ENCODE results near the gene DSPP. TPM values are rescaled to one million over a fixed set of nuclear protein-coding genes. Genes with fewer than 3 reads are reported as not detected.

The DSPP gene
- total RNA-seq, 2 experiments from 2014 or later, result not detected

DNA sequence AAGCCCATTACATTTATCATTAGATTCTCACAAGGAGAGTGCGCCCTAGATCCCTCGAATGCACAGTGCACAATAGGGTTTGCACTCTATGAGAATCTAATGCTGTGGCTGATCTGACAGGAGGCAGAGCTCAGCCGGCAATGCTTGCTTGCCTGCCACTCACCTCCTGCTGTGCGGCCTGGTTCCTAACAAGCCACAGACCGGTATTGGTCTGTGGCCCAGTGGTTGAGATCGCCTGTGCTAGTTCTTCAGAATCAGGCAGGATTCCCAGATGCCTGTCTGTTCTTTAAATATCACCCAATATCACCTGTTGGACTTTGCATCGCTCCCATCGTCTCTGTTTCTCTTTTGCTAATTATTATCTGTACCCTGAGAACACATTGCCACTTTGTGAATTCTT, 14.0 kb downstream of the DSPP start:
- CTCF ChIA-PET, result no interaction called here
- POLR2A ChIA-PET, result no interaction called here

GRCh38 chr4:87624698-87625097, 16.4 kb downstream of the DSPP start:
- ChIA-PET POLR2A (no interaction called here), CTCF (interaction anchor here (0.7 to 0.8 kb wide), 2 partner anchors 56 to 298 kb away, joined by 3 read pairs; no protein-coding TSS in a partner anchor)

GRCh38 chr4:87631668-87632067, 23.3 kb downstream of the DSPP start:
- POLR2A ChIA-PET, result no interaction called here
- CTCF ChIA-PET, result interaction anchor here (1.1 kb wide), 1 partner anchor 12 kb away, joined by 3 read pairs; no protein-coding TSS in a partner anchor

DNA sequence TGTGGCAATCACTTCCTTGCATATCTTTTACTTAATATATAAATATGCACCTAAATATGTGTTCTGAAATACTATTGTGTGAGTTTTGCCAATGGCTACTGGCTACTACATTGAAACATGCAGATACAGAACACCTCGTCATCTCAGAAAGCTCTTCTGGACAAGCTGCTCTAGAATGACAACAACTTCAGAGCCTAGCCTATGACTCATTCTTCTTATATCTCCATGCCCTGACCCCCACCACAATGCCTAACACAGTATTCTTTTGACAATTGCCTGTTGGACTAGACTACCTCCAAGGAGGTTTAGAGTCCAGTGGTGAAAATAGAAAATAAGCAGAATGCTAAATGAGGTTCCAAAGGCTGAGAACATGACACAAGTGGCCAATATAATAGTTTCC, 24.1 kb downstream of the DSPP start:
- ChIA-PET POLR2A (no interaction called here), CTCF (no interaction called here)

- ChIA-PET CTCF (no interaction called here), POLR2A (no interaction called here)
Observed at GRCh38 chr4:87633243-87633642, 24.9 kb downstream of the DSPP start.

- CTCF ChIA-PET, result no interaction called here
Observed at GRCh38 chr4:87644286-87644685, 36.0 kb downstream of the DSPP start.

DNA sequence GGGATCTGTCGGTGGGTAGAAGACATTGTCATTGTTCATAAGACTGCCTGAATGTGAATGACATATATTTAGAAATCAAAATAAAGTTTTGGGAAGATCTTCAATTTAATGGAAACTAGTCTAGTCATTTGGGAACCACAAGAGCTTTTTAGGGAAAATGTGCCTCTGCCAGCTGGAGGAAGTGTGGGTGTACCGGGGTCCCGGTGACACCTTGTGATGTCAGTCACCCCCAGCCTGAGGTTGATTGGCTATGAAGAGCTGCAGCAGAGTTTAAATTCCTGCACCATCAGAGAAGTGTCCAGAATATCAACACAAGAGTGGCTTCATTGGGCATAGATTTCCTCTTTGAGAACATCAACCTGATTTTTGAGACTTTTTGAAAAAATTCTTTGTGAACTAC, 41.7 kb downstream of the DSPP start, which contains the start of gene DMP1:
Gene DMP1 (plus strand): TSS at position 301 of the 400 bp plus-strand sequence. CDS start 6,213 bp downstream, outside the sequence.
- ChIA-PET POLR2A (no interaction called here), CTCF (no interaction called here)

More at GRCh38 chr4:87644286-87644685, 36.0 kb downstream of the DSPP start:
- POLR2A ChIA-PET, result no interaction called here

DNA sequence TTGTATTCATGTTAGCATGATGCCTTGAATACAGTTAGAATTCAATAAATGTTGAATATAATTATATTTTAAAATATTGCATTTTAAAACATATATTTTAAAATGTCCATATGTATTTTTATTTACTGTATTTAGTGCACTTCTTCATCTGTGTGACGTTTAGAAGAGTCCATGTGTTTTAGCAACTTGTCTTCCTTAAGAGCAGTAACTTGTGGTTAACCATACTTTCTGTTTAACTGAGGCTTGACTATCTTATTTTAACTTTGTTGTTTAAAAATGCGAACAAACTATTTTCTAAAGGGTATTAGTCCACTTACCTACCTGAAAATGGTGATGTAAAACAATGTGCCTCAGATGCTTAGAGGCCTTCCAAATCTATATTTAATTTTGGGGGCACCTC, 42.6 kb downstream of the DSPP start:
- ChIA-PET CTCF (no interaction called here), POLR2A (no interaction called here)

GRCh38 chr4:87651941-87652340, 43.6 kb downstream of the DSPP start:
- POLR2A ChIA-PET, result no interaction called here
- CTCF ChIA-PET, result no interaction called here

GRCh38 chr4:87654487-87655044, 46.2 kb downstream of the DSPP start:
- POLR2A ChIA-PET, result no interaction called here
- CTCF ChIA-PET, result no interaction called here

DNA sequence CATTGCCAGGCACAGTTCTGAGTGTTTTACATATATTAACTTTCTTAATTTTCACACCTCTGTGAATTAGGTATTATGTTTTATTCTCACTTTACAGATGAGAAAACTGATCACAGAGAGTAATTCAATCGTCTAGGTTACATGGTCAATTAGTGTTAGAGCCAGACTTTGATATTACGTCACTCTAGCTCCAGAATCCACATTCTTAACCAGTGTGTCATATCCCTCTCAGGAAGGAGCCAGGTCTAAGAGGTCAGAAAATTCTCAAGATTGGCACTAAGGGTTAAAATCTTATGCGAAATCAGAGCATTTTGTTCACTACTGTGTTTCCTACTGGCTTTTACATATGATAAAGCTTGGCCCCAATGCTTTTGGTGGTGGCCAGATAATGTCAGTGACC, 49.2 kb downstream of the DSPP start:
- ChIA-PET CTCF (no interaction called here), POLR2A (no interaction called here)

GRCh38 chr4:87659247-87659931, 51.1 kb downstream of the DSPP start:
- CTCF ChIA-PET, result no interaction called here
- POLR2A ChIA-PET, result no interaction called here

GRCh38 chr4:87662871-87663270, 54.5 kb downstream of the DSPP start:
- ChIA-PET POLR2A (no interaction called here), CTCF (no interaction called here)

Other genes starting within 250 kb of the DSPP start
- gene HSD17B11, start 217.3 kb upstream of the DSPP start, total RNA-seq, result 10 to 100 TPM; 20.5 to 20.7 TPM
- 10 to 100 TPM; 15.0 to 16.4 TPM for gene NUDT9, start 186.0 kb upstream of the DSPP start, total RNA-seq
- gene SPARCL1, start 79.2 kb upstream of the DSPP start, total RNA-seq, result not detected
- not detected for gene DMP1, start 41.8 kb downstream of the DSPP start, total RNA-seq
- gene IBSP, start 191.0 kb downstream of the DSPP start, total RNA-seq, result not detected
- gene MEPE, start 224.4 kb downstream of the DSPP start, total RNA-seq, result not detected

Data from activated CD8-positive, alpha-beta memory T cell treated with anti-CD3 and anti-CD28 coated beads for 36 hours (primary cell).